Measurements from ENCODE around the gene GCNT2.
"Not testable (repeated sequence)": the region's sequence is repeated elsewhere in the genome, so short reads cannot be mapped to it uniquely, and the experiment has no call there.

Gene GCNT2

DNA sequence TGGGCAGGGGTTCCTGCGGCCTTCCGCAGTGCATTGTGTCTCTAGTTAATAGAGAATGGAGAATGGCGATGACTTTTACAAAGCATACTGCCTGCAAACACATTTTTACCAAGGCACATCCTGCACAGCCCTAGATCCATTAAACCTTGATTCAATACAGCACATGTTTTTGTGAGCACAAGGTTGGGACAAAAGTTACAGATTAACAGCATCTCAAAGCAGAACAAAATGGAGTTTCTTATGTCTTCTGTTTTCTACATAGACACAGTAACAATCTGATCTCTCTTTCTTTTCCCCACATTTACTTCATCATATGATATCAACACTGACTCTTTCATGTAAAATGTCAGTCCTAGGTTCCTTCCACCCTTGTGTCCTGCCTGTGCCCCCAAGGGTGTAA lies 63.5 kb downstream of the GCNT2 start:
- no peak for DNase-seq

DNA sequence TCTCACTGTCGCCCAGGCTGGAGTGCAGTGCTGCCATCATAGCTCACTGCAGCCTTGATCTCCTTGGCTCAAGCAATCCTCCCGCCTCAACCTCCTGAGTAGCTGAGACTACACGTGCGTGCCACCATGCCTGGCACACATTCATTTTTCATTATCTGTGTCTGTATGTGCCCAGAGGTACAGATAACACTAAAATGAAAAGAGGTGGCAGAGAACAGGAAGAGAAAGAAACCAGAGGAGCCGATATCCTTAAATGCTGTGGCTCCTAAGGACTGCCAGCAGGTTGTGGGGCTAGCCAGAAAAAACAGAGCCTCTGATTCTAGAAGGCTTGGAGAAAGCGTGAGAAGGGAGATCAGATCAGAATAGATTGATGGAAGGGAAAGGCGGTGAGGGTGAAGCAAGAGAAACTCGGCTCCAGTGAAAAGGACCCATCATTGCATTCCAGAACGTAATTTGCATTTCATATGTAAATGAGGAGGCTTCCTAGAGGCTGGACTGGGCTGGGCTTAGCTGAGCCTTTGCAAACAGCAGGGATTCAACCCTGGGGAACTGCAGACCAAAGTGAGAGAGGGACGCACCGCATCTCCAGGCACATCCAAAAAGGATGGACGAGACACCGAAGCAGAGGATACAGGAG lies 64.2 kb downstream of the GCNT2 start:
- no peak for DNase-seq

DNA sequence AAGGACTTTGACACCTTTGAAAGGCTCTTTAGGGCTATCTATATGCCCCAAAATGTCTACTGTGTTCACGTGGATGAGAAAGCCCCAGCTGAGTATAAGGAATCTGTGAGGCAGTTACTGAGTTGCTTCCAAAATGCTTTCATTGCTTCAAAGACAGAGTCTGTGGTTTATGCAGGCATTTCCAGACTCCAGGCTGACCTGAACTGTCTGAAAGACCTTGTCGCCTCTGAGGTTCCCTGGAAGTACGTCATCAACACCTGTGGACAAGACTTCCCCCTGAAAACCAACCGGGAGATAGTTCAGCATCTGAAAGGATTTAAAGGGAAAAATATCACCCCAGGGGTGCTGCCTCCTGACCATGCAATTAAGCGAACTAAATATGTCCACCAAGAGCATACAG lies 65.2 kb downstream of the GCNT2 start:
- no peak for DNase-seq

DNA sequence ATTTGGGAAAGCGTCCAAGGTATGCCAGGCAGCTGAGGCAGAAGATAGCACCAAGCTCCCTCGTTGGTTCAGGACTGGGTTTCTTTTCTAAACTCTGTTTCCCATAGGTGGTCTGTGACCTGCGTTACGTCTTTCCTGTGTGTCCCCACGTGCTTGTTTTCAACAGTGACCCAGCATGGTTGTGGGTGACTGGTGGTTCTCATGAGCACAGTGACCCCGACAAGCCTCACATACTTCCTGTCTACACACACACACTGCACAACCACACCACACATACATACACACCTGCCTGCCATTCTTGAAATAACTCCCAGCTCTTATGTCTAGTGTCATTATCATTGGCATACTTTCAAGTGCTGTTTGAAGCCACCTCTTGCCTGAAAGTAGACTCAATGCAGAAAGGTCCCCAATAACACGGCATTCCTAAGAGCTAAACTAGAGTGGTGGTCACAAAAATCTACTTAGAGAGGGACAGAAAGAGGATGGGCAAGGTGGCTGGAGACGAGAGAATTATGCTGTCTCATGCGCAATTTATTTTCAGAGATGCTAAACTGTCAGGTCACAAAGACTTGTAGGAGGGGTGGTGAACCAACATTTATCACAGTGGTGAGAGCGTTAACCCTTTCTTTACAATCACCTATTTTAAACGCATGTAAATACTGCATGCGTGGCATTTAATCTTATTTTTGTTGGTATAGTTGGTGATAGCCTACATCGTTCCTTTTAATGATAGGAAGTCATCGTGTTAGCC lies 66.7 kb downstream of the GCNT2 start:
- no peak for DNase-seq

DNA sequence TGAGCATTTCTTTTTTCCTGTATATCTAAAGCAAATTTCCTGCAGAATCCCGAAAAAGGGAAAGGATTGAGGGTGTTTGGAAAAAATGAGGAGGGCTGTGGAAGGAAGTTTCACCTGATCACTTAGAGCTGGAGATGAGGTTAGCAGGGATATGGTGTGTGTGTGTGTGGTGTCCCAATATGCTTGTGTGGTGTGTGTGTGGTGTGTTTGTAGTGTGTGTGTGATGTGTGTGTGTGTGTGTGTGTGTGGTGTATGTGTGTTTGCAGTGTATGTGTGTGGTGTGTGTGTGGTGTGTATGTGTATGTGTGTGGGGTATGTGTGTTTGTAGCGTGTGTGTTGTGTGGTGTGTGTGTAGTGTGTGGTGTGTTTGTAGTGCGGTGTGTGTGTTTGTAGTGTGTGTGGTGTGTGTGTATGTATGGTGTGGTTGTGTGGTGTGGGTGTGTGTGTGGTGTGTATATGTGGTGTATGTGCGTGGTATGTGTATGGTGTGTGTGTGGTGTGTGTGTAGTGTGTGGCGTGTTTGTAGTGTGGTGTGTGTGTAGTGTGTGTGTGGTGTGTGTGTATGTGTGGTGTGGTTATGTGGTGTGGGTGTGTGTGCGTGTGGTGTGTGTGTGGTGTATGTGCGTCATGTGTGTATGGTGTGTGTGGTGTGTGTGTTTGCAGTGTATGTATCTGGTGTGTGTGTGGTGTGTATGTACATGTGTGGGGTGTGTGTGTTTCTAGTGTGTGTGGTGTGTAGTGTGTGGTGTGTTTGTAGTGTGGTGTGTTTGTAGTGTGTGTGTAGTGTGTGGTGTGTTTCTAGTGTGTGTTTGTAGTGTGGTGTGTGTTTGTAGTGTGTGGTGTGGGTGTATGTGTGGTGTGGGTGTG lies 67.6 kb downstream of the GCNT2 start:
- no peak for DNase-seq

DNA sequence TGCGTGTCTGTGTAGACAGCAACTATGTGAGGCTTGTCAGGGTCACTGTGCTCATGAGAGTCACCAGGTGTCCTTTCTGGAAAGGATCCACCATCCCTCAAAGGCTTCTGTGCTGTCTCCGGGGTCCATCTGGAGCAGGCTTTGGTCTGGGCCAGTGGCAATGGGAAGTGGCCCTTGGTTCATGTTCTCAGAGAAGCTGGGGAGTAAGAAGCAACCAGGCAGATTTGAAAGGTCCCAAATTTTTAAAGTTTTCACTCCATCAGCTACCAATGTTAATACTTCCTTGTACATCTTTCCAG lies 68.2 kb downstream of the GCNT2 start:
- DNase-seq = no peak

DNA sequence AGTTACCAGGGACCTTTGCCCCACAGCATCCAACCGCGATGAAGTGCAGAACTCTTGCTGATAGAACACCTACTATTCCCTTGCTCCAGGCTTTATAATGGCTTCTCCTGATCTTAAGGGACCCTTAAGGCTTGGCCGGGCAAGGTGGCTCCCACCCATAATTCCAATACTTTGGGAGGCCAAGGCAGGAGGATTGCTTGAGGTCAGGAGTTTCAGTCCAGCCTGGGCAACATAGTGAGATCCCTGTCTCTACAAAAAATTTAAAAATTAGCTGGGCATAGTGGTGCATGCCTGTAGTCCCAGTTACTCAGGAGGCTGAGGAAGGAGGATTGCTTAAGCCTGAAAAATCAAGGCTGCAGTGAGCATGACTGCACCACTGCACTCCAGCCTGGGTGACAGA lies 68.8 kb downstream of the GCNT2 start:
- DNase-seq = no peak

DNA sequence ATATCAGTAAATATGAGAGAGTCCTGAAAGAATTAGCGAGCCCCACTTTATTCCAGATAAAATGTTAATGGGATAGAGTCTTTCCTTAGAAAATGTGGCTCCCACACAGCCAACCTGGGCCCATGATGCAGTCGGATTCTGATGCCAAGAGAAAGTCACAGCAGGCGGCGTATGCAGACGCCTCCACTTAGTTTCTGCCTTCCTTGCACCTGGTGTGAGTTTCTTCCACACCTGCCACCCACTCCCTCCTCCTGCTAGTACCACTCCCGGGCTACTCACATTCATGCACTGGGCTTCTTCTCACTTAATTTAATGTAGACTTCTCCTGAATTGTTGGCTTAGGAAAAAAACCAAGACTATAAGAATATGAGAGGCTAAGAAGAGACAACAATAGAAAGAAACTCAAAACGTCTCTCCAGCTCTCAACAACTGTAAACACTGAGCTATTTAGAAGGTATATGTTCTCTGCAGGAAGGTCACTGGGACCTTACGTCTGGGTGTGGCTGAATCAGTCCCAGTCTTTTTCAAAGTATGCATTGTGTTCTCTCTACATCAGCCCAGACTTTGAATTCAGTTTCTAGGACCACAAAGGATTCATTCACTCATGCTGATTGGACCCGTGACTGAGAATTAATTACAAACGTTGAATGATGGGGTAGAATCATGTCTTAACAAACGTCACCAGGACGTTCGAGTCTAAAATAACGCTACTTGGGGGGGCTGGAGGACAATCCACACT lies 70.4 kb downstream of the GCNT2 start:
- DNase-seq = no peak

DNA sequence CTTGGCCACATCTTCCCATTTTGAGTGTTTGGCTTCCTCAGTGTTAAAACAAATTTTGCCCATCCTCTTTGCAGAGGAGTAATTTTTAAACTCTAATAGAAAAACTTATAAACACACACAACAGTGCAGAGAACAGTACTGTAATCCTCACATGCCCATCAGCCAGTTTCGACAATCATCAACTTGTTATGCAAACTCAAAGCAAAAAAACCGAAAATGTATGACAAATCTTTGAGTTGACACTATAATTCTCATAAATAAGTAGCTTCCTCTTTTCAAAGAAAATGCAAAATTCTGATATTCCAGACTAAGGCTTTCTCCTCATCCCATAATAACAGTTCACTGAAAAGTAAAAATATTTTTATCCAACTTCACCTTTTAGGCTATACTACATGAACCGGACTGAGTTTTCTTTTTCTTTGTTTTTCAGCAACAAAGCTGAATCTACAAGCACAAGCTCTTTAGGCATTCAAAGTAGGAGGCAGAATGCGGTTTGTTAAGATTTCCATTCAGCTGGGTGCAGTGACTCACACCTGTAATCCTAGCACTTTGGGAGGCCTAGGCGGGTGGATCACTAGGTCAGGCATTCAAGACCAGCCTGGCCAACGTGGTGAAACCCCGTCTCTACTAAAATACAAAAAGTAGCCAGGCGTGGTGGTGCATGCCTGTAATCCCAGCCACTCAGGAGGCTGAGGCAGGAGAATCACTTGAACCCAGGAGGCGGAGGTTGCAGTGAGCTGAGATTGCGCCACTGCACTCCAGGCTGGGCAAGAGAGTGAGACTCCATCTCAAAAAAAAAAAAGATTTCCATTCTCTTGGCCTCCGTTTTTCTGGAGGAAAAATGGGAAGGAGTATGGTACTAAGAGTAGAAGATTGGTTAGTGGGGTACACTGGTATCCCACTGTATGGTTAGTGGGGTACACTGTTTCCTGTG lies 74.8 kb downstream of the GCNT2 start:
- DNase-seq = no peak

DNA sequence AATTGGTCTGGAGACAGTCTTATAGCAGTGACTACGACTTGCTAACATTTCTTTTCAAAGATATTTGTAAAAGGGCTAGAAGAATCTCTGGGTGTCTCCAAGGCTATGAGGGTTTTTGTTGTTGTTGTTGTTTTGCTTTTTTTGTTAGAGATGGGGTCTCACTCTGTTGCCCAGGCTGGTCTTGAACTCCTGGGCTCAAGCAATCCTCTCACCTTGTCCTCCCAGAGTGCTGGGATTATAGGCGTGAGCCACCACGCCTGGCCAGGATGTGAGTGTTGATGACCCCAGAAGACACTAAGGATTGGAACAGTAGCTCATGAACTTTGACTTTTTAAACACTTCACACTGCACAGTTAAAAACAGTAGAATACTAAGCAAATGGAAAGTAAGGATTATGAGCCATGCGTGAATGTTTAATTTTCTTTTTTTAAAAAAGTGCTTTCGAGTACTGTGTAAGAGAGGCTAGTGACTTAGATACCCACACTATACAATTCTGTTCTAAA lies 76.4 kb downstream of the GCNT2 start:
- DNase-seq = no peak

DNA sequence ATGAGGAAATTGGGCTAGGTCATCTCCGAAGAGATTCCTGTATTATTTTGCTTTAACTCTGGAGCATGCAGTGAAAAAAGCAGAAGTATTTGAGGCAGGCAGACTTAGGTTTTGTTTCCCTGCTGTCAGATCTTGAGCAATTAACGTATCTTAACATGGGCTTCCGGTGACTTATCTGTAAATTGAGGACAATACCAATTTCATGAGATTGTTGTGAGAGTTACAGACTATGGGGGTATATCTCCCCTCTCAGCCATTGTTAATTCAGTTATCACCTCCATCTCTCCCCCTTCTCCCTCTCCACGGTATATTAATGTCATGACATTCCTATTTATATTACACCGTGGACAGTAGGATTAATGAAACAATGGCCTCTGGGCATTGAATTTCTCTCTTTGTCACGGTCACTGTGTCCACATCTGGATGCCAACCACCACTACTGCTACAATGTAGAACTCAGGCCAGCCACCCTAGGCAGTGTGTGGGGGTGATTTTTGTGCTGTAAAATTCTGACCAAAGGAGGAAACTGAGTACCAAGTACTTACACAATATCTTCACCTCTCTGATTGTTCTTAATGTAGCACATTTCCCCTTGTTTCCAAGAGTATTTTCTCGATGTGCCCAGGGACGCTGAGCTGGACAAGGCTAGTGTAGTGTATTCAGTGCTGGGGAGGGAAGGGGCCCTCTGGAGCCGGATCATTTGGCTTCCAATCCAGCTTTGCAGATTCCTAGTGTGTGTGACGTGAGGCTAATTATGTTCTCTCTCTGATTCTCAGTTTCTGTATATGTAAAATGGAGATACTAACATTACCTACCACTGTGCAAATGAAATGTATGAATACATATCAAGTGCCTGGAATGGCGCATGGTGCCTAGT lies 77.2 kb downstream of the GCNT2 start:
- DNase-seq = no peak

DNA sequence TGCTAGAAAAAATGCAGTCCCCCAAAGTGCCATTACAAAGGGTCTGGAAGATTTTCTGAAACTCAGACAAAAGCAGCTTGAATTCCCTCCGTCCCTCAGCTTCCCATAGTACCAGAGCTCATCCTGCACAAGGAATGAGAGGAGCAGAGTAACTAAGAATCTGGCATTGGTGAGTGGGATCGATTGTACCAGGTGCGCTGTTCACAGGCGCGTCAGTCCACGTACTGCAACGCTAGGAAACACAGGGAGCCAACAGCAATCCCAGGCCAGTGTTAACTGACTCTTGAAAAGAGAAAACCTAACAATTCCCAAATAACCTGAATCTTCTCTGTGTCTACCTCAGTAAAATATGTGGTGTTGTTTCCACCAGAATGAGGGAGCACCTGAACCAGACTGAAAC lies 77.9 kb downstream of the GCNT2 start:
- no peak for DNase-seq

DNA sequence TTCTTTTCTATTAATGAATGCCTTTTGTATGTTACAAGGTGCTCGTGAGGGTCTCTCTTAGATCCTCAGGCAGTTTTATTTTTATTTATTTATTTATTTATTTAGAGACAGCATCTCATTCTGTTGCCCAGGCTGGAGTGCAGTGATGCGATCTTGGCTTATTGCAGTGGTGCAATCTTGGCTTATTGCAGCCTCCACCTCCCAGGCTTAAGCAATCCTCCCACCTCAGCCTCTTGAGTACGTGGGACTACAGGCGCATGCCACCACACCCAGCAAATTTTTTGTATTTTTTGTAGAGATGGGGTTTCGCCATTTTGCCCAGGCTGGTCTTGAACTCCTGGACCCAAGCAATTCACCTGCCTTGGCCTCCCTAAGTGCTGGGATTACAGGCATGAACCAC lies 79.5 kb downstream of the GCNT2 start:
- DNase-seq = not testable (repeated sequence)

DNA sequence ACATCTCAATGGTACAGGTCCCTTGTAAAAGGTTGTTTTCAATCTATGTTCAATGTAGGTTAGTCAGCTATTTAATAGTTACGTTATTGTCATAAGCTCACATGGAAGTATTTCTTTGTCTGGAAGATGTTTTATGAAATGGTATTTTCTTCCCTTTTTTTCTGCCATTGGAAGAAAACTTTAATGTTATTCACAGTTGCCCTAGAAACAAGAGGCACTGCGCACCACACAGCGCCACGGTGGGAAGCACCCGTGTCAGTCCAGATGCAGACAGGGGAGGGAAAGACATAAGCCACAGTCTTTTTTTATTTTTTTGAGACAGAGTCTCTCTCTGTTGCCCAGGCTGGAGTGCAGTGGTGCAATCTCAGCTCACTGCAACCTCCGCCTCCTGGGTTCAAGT lies 82.1 kb downstream of the GCNT2 start:
- no peak for DNase-seq

DNA sequence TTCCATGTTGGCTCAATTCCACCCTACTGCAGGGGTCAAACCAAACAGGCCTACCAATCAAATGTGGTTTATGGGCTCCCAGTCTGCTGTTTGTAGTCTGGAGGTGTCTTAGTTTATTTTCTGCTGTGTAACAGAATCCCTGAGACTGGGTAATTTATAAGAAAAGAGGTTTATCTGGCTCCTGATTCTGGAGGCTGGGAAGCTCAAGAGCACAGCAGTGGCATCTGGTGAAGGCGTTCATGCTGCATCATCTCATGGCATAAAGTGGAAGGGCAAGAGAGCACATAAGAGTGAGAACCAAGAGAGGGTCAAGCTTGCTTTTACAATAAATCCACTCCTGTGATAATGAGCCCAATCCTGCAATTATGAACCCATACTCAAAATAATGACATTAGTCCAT lies 87.9 kb downstream of the GCNT2 start:
- DNase-seq = no peak

DNA sequence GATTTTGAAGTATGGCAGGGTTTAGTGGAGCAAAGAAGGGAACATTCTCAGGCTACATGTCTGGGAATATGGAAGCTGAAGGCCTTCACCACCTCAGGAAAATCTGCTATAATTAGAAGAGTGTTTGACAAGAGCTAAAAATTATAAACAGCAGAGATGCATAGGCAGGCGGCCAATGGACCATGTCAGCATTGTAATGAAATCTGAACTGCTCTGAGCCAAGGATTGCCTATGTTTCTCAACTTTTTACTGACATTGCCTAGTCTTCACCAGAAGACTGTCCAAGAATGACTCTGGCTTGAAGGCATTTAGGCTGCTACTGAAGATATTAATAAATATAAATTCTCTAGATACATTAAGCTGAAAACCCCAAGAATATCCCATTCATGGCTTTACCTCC lies 89.1 kb downstream of the GCNT2 start:
- no peak for DNase-seq

DNA sequence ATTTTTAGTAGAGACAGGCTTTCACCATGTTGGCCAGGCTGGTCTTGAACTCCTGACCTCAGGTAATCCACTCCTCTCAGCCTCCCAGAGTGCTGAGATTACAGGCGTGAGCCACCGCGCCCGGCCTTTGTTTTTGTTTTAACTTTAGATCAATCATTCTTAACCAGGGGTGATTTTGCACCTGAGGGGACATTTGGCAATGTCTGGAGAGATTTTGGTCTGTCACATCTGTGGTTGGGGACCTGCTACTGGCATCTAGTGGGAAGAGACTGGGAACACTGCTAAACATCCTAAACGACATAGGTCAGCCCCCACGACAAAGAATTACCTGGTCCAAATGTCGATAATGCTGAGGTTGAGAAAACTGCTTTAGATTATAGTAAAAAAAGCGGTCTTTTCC lies 91.0 kb downstream of the GCNT2 start:
- no peak for DNase-seq

DNA sequence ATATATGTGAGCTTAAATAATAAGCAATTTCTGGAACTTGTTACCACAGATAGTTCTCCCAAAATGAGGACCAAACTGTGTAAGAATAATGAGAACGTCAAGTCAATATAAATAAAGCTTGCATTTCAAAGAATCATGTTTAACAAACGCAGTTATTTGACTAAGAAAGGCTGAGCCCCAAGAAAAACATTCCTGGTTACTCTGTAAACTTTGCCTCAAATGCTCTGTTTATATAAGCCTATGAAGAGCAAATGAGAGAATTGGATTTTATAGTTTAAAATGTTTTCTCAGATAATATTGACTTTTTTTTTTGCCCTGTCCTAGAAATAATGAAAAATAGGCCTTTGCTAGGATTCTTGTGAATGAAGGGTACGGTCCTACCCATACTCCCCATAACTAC lies 91.9 kb downstream of the GCNT2 start:
- no peak for DNase-seq

DNA sequence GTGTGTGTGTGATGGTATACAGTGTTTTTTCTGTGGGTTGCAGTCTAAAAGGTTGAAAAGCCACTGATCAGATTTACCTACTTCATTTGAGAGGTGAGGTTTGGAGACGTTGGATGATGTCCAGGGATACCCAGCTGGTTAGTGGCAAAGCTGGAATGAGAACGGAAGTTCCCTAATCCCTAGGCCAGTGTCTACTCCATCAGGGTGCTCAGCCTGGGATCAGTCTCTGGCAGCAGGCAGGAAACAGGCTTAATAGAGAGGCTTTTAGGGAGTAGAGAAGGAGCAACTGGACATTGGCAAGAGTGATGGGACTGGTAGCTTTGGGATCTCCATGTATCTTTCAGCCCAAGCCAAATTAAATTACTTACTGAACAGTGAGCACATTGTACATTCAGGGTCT lies 92.6 kb downstream of the GCNT2 start:
- no peak for DNase-seq

DNA sequence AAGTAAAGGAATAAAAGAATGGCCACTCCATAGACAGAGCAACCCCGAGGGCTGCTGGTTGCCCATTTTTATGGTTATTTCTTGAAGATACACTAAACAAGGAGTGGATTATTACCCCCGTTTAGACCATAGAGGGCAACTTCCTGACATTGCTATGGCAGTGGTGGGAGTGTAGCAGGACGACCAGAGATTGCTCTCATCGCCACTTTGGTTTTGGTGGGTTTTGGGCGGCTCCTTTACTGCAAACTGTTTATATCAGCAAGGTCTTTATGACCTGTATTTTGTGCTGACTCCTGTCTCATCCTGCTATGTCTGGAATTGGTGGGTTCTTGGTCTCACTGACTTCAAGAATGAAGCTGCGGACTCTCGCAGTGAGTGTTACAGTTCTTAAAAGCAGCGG lies 94.5 kb downstream of the GCNT2 start:
- DNase-seq = no peak

DNA sequence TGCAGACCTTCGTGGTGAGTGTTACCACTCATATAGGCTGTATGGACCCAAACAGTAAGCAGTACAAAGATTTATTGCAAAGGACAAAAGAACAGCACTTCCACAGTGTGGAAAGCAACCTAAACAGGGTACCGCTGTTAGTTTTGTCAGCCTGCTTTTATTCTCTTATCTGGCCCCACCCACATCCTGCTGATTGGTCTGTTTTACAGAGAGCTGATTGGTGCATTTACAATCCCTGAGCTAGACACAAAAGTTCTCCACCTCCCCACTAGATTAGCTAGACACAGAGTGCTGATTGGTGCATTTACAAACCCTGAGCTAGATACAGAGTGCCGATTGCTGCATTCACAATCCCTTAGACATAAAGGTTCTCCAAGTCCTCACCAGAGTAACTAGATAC lies 95.1 kb downstream of the GCNT2 start:
- not testable (repeated sequence) for DNase-seq

Measured in NCI-H2081 treated with DMSO at 0.1 percent for 48 hours (cell line).